Hematopoietic multipotent progenitor cell treated with erythropoietin and hydrocortisone succinate and interleukin-3 and kit ligand, for 15 days (in vitro differentiated cells): ENCODE measurements around the gene MCRIP2.
"Not testable (repeated sequence)": the region's sequence is repeated elsewhere in the genome, so short reads cannot be mapped to it uniquely, and the experiment has no call there.

ENCODE experiments used
- DNase-seq: peaks from one replicate; pipeline ENCODE4 v3.0.0-alpha.2; 2015; ENCODE audit warnings: low spot score

MCRIP2 gene

DNA sequence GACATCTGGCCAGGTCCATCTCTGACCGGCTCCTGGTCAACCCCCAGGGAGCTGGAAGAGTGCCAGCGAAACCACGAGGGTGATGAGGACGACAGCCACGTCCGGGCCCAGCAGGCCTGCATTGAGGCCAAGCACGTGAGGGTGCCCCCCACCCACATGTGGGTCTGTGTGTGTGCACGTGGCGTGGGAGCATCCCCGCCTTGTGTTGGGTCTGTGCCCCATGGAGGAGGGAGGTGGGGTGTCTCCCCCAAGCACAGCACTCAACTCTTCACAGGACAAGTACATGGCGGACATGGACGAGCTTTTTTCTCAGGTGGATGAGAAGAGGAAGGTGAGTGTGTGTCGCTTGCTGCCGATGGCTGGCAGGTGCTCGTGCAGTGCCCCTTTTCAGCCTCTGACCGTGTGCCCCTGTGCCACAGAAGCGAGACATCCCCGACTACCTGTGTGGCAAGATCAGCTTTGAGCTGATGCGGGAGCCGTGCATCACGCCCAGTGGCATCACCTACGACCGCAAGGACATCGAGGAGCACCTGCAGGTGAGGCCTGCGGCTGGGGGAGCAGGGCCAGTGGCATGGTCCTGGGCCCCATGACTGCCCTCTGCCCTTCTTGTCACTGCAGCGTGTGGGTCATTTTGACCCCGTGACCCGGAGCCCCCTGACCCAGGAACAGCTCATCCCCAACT is 40.3 kb downstream of the MCRIP2 start:
- DNase-seq: no peak

DNA sequence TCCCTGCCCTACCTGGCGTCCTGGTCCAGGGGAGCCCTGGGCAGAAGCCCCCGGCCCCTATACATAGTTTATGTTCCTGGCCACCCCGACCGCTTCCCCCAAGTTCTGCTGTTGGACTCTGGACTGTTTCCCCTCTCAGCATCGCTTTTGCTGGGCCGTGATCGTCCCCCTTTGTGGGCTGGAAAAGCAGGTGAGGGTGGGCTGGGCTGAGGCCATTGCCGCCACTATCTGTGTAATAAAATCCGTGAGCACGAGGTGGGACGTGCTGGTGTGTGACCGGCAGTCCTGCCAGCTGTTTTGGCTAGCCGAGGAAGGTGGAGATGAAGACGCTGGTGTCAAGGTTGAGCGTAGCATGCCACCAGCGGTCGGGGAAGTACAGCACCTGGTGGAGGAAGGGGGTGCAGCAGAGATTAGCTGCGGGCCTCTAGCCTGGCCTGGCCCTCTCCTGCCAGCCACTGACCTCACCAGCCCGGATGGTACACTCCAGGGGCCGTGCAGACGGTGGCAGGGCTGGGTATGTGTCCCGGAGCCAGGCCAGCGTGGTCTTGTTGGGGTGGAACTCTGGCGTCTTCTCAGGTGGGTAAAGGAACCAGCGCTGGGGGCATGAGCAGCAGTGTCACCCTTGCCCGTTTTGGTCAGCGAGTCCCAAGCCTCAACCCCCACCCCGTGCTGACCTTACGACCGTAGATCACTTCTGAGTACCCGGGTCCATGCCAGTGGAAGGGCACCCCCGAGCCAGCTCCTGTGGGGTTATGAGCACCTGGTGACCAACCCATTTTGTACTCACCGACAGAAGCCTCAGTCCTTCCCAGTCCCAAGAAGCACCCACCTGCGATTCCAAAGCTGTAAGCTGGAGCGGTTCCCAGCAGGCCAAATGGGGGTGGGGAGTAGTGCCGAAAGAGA is 41.1 kb downstream of the MCRIP2 start:
- DNase-seq: no peak

GRCh38 chr16:683396-684070 is 41.9 kb downstream of the MCRIP2 start:
- DNase-seq: no peak

DNA sequence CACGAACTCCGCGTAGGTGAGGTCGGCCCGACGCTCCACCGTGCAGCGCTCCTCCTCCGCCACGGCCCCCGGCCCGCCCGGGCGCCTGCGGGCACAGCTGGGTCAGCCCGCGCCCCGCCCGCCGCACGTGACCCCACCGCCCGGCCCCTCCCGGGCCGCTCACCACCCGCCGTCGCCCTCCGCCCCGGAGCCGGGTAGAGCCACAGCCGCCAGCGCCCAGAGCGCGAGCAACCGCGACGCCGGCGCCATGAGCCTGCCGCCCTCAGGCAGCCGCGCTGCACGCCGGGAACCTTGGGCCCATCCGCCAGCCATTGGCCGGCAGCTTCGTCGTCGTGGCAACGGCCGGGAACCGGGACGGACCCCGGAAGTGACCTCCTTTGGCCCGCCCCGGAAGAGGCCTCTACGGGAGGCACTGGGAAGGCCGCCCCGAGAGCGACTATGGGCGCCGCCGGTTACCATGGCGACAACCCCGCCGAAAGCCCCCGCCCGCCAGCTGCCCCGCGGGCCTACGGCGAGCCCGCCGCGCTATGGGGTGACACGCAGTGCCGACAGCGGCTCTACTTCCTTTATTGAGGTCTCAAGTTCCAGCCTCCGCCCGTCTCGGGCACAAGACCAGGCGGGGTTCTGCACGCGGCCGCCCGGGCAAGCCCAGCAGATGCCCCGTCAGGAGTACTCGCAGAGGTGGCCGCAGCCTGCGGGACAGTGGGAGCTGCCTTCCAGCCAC is 42.6 kb downstream of the MCRIP2 start, which contains the start of gene JMJD8:
TSS of gene JMJD8 (minus strand) at position 264 of the 724 bp plus-strand sequence. CDS start at position 249, 15 bp downstream.
- DNase-seq: peak; percentile 97

DNA sequence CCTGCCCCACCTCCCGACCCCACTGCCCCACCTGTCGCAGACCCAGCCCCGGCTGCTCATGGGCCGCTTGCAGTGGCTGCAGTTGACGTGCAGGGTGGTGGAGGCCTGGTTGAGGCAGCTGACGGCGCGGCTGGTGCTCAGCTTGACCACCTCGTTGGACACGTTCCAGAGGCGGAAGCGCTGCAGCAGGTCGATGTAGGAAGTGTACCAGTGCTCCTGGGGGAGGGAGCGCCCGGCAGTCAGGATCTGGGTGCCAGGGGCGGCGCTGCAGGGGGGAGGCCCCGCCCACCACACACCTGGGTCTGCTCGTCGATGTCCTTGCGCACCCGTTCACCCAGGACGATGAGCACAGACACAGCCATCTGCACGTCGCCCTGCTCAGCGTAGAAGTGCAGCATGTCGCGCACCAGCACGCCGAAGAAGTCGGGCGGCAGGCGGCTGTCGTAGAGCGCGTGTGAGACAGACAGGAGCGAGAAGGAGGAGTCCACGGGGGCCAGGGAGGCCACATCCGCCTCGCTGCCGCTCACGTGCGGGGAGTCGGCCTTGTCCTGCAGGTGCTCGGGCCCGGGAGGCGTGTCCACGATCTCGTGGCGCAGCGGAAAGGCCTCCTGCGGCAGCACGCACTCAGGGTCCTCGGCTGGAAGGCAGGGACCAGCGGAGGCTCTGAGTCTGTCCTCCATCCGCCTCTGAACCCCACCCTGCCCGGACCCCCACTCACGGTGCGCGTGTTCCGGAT is 43.5 kb downstream of the MCRIP2 start:
- DNase-seq: no peak

DNA sequence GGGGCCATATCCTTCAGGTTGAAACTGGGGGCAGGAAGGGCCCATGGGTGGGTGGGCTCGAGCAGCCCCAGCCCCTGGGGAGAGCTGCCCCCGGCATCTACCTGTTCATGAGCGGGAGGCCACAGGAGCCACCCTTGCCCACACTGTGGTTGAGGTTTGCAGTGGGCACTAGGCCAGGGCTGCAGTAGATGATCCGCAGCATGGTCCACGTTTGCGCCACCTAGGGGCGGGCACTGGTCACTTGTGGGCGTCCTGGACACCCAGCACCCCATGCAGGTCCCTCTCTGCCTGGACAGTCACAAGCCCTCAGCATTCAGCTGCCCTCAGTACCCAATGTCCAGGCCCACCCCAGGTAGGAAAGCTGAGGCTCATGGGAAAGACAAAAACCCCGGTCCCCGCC is 44.3 kb downstream of the MCRIP2 start:
- peak; percentile 59 for DNase-seq

GRCh38 chr16:686459-687260 is 45.0 kb downstream of the MCRIP2 start:
- no peak for DNase-seq

DNA sequence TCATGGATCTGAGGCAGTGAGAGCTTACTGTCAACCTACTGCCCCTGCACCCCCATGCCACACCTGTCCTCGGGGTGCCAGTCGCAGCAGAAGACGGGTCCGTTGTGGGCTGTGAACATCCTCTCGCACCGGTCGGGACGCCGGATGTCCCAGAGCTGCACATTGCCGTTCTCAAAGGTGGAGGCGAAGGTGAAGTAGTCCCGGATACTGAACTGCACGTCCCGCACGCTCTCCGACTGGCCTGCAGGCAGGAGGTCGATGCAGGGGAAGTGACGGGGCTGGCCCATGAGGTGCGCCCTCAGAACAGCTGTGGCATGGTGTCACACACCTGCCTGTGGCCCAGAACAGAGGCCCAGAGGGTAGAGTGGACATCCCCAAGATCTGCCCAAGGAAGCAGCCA is 45.9 kb downstream of the MCRIP2 start:
- no peak for DNase-seq

DNA sequence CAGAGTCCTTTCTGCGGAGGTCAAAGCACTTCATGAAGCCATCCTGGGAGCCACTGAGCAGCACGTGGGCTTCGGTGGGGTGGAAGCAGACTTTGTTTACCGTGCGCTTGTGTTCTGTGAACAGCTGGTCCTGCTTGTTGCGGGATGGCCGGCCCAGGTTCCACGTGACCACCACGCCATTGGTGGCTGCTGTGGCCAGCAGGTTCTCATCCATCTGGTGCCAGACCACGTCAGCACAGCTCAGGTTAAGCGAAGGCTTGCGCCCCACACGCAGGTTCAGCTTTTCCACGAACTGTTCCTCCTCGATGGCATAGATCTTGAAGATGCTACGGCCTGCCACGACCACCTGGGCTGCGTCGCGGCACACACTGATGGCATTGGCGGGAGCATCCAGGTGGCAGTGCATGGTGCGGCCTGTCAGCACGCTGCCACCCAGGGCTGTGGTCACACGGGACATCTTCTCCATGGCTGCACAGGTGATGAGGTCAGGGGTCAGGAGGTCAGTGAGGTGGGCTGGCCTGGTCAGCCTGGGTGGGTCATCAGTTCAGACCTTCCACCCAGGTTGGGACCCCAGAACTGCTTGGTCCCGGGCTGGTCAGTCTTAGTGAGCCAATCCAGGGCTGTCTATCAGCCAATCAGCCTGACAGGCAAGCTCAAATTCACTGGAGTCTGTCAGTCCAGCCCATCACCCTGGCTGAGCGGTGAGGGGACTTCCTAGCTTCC is 47.7 kb downstream of the MCRIP2 start:
- DNase-seq: no peak

GRCh38 chr16:691242-691641 is 49.6 kb downstream of the MCRIP2 start:
- DNase-seq: not testable (repeated sequence)

- DNase-seq: no peak
Measured at GRCh38 chr16:692356-693108, 50.9 kb downstream of the MCRIP2 start.

DNA sequence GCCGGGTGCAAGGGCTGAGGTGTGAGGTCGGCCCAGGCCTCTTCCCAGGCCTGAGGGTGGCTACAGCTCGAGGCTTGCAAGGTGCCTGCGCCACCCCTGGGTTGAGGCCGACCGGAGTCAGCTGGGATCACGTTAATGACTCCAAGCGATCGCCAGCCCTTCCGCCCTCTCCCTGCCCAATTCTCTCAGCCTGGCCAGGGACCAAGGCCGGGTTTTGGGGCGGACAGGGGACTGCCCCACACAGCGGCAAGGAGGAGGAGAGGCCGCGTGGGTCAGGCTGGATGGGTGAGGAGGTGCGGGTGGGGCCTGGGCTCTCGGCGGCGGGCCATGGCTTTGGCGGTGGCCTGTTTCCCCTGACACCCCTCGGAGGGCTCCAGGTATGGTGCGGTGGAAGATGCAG is 51.7 kb downstream of the MCRIP2 start:
- DNase-seq: no peak

DNA sequence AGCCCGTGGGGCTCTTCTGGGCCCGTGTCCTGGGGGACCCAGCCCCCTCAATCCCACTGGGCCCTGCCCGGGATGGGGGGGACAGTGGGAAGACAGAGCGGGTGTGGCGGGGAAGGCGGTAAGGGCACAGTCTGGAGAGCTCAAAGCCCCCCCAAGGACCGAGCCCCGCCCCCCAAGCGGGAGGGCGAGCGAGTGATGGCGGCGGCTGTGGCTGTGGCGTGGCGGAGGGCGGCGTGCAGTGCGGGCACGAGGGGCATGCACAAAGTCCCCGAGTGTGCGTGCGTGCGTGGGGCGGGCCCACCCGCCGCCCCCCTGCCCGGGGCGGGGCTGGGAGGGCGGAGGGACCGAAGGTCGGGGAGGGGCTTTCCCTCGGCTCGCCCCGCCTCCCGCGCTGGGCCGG is 52.1 kb downstream of the MCRIP2 start:
- no peak for DNase-seq

GRCh38 chr16:694187-694862 is 52.7 kb downstream of the MCRIP2 start:
- DNase-seq: no peak

- no peak for DNase-seq
Measured at GRCh38 chr16:694863-695354, 53.3 kb downstream of the MCRIP2 start.

GRCh38 chr16:695355-696089 is 53.9 kb downstream of the MCRIP2 start:
- DNase-seq: no peak
